ENCODE data around the gene FDXR.
"Not testable (repeated sequence)": the region's sequence is repeated elsewhere in the genome, so short reads cannot be mapped to it uniquely, and the experiment has no call there.

Gene FDXR, protein sequence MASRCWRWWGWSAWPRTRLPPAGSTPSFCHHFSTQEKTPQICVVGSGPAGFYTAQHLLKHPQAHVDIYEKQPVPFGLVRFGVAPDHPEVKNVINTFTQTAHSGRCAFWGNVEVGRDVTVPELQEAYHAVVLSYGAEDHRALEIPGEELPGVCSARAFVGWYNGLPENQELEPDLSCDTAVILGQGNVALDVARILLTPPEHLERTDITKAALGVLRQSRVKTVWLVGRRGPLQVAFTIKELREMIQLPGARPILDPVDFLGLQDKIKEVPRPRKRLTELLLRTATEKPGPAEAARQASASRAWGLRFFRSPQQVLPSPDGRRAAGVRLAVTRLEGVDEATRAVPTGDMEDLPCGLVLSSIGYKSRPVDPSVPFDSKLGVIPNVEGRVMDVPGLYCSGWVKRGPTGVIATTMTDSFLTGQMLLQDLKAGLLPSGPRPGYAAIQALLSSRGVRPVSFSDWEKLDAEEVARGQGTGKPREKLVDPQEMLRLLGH

DNA sequence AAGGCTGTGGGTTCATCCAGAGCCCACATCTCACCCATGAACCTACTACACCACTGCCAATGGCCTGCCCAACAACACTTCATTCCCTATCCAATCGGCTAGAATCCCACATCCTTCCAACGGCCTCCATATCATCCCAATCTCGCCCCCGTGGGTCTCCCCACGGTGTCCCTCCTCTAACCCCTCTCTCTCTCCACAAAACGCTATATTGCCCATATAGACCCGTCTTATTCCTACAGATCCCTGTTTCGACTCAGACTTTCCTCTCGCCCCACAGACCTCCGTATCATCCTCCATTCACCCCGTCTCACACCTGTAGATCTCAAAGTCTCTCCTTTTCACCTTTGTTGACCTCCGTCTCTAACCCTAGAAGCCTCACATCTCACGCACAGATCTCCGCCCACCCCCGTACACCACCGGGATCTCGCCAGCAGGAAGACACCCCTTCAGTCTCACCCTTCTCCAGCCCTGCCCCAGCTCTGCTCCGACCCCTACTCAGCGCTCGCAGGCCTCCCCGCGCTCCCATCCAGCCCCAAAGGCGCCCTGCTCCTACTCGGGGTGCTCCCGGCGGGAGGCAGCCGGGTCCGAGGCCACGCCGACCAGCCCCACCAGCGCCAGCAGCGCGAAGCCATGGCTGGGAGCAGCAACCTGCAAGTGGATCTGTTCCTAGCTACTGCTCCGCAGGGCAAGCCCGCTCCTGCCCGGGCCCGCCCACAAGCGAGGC lies at the start of gene FDXR:
FDXR (minus strand) TSS at position 682 of the 724 bp plus-strand sequence; CDS start at position 632, 50 bp downstream.
- peak; percentile 15 for DNase-seq (ENCODE audit: low spot score)

DNA sequence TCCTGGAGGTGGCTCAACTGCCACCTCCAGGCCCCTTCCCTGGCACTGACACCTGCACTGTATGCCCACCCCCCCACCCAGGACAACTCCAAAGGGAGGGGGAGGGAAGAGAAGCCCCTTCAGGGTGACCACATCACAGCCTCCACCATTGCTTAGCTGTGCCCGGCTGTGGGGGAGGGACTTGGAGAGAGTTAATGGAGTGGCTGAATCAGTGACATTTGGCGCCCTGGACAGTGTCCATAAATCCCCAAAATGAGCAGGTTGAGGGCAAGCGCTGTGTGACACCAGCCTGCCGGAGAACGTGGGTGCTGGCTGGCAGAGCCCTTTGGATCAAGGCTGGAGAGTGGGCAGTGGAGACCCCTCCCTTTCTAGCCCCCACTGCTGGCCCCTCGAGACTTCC lies 49.4 kb upstream of the FDXR start:
- DNase-seq (ENCODE audit: low spot score): no peak

DNA sequence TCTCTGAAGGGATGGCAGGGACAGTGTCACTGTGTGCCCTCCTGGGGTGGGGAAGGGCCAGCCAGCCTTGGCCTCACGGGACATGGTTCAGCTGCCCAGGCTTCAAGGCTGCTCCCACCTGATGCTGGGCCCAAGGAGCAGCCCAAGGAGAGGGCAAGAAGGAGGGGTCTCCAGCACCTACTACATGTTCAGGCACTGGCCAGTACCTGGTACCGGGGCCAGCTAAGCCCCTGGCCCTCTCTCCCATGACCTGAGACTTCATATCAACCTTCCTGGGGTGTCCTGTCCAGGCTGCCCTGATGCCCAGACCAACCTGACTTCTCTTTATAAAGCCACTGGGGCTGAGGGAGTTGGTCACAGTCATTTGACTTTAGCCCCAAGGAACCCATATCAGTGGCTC lies 49.0 kb upstream of the FDXR start:
- no peak for DNase-seq (ENCODE audit: low spot score)

DNA sequence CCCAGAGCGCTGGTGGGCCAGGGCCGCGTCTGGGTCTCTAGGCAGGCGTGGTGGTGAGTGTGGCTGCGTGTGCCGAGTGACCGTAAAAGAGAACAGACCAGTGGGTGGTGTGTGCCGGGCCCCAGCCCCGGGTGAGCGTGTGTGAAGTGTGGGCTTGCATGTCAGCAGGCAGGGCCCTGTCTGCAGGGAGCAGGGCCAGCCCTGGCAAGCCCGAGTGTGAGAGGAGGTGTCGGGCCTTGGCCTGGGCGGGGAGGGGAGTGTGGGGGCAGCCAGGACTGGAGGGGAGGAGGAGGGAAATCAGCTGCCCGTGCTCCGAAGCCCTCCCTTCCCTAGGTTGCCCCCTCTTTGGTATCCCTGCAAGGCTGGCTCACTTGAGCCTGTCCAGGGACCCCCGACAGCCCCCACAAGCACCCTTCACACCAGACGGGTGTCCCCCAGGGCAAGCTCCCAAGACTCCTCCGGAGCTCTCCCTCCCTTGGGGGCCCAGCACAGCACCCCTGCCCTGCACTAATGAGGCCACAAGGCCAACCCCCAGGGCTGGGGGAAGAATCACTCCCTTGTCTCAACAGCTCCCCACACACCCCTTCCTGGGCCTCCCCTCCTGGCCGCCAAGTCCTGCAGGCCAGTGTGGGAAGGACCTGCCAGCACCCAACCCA lies 48.4 kb upstream of the FDXR start:
- no peak for DNase-seq (ENCODE audit: low spot score)

DNA sequence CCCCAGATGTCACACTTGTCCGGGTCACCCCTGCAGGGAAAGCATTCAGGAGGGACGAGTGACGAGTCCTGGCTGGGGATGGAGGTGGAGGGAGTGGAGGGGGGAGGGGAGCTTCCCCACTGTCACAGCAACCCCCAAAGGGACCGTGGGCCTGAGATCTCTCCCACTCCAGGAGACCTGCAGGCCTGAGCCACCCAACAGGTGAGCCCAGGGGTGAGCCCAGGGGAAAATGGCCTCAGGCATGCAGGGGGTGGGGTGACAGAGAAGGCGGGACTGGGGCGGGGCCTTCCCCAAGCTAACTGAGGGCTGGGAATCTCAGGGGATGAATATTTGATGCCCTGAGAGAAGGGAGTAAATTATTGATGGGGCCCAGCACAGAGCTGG lies 47.8 kb upstream of the FDXR start:
- DNase-seq (ENCODE audit: low spot score): no peak

DNA sequence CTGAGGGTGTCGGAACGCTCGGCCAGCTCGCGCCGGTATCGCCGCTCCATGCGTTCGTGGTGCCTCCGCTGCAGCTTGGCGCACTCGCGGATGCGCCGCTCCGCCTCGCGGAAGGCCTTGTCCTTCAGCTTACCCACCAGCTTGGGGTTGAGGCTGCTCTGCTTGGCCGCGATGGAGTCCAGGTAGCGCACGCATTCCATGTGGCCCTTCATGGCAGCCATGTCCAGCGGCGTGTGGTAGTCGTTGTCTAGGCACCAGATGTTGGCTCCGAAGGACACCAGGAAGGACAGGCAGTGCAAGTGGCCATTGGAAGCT lies 47.5 kb upstream of the FDXR start:
- DNase-seq (ENCODE audit: low spot score): no peak

DNA sequence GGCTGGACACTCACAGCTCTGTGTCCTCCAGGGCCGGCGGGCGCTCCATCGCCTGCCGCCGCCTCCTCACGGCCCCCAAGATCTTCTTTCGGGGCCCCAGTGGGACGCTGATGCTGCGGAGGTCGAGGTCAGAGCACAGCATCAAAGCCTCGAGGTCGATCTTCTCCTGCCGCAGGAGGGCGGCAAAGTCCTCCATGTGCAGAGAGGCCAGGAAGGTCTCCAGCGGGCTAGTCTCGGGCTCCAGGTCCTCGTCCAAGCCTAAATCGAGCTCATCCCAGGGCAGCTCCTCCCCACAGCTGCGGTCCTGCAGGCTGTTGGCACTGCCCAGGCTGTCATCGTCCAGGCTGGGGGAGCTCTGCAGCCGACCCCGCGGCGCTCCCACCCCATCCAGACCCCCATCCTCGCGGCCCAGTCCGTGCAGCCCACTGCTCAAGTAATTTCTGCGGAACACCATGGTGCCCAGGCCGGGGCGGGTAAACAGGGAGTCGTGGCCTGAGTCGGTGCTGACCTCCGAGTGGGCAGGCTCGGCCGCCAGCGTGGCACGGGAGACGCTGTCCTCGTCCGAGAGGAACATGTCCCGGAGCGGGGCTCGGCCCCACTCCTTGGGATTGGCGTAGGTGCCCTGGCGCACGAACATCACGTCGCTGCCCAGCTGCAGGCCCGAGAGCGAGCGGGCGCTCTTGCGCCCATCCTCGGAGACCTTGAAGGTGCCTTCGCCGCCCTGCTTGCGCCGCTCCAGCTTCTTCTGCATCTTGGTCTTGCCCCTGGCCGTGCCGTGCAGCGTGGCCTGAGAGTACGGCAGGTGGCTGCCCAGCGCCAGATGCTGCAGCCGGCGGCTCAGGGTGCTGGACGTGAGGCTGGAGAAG lies 46.9 kb upstream of the FDXR start:
- no peak for DNase-seq (ENCODE audit: low spot score)

DNA sequence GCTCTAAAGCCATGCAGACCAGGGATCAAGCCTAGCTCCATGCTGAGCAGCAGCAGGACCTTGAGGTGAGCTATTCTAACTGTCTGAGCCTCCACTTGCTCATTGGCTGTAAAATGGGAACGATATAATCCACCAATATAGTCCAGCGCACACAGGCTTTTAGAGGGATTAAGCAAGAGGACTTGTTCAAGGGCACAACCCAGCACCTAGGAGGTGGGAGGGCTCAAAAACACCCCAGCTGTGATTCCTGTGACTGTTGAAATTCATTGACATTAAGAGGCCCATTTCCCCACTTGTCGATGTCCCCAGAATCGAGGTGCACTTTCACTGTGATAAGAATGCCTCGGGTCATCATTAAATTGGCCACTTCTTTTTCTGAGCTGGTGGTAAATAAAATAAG lies 46.1 kb upstream of the FDXR start:
- no peak for DNase-seq (ENCODE audit: low spot score)

DNA sequence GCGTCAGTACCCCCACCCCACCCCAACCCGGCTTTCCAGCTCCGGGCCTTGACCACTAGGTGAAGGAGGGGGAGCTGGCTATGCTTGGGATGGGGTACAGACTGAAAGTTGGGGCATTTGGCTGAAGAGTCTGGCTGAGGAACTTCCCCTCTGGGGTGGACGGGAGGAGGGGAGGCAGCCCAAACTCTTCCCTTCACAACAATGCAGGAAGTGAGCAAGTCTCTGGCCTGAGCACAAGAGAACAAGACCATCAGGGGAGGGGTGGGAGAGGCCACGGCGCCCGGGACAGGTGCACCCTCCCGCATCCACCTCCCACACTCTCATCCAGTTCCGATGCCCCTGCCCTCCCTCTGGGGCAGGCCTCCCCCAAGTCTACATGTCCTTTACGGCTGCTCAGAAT lies 44.6 kb upstream of the FDXR start:
- no peak for DNase-seq (ENCODE audit: low spot score)

DNA sequence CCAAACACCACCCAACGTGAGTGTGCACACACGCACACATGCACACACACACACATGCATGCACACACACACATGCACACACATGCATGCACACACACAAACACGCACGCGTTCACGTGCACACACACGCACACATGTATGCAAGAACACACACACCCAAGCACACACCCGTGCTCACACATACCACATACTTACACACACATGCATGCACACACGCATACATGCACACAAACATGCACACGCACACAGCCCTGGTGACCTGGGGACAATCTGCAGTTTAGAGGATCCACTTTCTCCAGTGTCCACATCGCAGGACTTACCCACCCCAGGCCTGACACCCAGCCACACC lies 44.0 kb upstream of the FDXR start:
- DNase-seq (ENCODE audit: low spot score): no peak

DNA sequence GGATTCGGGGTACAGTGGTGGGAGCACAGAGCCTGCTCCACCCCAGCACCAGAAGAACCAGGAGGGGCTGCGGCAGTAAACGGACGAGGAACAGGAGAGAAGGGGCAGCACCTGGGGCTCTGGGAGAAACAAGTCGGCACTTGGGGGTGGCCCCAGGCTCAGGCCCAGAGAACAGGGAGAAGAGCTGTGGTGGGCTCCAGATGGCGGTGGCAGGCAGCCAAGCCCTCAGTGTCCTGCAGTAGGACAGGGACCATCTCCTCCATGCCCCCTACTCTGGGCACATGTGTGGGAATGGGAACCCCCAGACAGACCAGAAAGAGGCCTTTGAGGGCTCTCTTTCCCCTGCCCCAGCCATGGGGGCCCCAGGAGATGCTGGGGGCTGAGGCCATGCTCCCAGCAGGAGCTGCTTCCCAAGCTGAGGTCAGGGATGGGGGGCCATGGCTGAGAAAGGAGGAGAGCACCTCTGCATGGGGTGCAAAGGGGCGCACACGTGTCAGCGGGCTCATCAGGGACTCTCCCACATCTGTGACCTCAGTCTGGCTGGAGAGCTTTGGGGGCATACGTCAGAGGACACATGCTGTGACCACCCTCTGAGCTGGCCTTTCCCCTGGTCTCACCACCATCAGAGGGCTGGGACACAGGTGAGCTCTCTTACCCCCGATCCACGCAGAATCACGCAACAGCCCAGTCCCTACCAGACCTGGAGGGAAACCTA lies 43.5 kb upstream of the FDXR start:
- DNase-seq (ENCODE audit: low spot score): no peak

DNA sequence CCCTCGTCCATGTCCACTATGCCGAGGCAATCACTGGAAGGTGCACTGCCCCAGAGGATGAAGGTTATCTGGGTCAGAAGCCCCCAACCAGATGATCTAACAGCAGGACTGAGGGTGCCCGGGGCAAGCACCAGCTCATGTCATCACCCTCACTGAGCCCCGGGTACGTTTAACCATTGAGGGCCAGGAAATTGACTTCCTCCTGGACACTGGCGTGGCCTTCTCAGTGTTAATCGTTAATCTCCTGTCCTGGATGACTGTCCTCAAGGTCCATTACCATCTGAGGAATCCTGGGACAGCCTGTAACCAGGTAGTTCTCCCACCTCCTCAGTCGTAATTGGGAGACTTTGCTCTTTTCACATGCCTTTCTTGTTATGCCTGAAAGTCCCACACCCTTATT lies 38.6 kb upstream of the FDXR start:
- not testable (repeated sequence) for DNase-seq (ENCODE audit: low spot score)

DNA sequence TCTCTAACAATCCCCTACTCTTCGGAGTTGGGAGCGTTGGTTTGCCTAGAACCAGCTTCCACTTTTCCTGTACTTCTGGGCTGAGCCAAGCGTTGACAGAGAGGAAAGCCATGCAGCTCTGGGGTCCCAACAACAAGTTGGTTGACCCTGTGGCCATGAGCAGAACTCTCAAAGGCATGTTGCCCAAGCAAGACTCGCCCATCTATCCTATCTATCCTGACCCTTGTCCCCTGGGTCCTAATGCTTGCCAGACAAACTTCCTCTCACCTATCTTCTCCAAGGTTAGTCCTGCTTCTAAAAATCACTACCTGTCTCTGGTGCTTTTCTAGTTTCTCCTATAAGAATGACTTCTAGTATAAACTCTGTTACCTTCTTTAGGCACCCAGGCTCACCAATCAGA lies 36.3 kb upstream of the FDXR start:
- not testable (repeated sequence) for DNase-seq (ENCODE audit: low spot score)

DNA sequence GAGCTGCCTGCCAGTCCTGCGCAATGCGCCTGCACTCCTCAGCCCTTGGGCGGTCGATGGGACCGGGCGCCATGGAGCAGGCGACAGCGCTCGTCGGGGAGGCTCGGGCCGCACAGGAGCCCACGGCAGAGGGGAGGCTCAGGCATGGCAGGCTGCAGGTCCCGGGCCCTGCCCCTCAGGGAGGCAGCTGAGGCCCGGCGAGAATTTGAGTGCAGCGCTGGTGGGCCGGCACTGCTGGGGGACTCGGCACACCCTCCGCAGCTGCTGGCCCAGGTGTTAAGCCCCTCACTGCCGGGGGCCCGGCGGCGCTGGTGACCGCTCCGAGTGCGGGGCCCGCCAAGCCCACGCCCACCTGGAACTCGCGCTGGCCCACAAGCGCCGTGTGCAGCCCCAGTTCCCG lies 34.2 kb upstream of the FDXR start:
- DNase-seq (ENCODE audit: low spot score): no peak

DNA sequence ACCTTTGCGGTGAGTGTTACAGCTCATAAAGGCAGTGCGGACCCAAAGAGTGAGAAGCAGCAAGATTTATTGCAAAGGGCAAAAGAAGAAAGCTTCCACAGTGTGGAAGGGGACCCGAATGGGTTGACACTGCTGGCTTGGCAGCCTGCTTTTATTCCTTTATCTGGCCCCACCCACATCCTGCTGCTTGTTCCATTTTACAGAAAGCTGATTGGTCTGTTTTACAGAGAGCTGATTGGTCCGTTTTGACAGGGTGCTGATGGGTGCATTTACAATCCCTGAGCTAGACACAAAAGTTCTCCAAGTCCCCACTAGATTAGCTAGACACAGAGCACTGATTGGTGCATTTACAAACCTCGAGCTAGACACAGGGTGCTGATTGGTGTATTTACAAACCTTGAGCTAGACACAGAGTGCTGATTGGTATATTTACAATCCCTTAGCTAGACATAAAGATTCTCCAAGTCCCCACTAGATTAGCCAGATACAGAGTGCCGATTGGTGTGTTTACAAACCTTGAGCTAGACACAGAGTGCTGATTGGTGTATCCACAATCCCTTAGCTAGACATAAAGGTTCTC lies 33.5 kb upstream of the FDXR start:
- DNase-seq (ENCODE audit: low spot score): not testable (repeated sequence)

DNA sequence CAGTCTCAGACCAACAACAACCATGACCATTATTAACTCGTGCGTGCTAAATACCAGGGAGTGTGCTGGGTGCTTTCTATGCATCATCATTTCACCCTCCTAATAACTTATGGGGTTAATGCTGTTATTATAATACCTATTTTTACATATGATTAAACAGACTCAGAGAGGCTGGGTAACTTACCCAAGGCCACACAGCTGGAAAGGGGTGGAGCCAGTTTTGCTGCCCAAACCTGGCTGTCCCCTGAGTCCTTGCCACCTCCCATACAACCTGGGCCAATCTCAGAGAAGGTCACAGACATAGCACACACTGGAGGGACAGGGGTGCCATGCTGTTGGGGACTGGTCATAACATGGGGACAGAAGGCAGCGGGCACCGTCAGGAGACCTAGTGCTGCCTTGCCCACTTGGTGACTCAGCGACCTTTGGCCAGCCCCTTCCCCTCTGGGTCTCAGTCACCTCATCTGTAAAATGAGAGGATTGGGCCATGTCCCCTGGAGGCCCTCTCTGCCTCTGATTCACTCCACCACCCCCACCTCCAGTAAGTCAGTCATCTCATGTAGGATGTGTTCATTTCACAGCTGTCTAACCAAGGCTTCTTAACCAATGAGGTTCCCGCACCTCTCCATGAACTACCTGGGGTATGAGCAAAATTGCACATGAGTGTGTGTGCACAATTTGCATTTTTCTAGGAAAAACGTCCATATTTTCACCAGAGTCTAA lies 32.1 kb upstream of the FDXR start:
- DNase-seq (ENCODE audit: low spot score): no peak

DNA sequence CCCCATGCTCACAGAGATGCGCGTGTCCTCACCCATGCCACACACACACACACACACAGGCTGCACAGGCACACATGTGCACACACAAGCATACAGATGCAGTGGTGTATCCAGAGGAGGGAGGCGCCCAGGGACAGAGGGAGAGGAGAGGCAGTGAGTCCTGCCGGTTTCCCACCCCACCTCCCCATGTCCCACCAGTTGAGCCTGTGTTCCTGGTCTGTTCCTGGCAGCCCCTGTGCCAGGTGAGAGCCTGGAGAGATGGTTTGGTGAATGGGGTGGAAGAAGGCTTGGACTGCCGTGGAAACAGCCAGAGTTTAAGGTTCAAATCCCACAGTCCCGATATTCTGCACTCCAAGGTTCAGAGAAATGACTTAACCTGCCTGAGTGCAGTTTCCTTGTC lies 30.9 kb upstream of the FDXR start:
- no peak for DNase-seq (ENCODE audit: low spot score)

DNA sequence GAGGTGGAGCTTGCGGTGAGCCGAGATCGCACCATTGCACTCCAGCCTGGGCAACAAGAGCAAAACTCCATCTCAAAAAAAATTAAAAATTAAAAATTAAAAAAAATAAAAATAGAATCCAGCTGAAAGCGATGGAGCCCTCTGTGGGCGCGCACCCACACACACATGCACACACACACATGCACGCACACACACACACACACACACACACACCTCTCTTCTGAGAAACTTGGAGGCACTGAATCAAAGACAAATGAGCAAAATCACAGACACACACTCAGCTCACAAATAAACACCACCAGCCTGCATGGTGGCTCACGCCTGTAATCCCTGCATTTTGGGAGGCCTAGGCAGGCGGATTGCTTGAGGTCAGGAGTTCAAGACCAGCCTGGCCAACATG lies 30.2 kb upstream of the FDXR start:
- no peak for DNase-seq (ENCODE audit: low spot score)

DNA sequence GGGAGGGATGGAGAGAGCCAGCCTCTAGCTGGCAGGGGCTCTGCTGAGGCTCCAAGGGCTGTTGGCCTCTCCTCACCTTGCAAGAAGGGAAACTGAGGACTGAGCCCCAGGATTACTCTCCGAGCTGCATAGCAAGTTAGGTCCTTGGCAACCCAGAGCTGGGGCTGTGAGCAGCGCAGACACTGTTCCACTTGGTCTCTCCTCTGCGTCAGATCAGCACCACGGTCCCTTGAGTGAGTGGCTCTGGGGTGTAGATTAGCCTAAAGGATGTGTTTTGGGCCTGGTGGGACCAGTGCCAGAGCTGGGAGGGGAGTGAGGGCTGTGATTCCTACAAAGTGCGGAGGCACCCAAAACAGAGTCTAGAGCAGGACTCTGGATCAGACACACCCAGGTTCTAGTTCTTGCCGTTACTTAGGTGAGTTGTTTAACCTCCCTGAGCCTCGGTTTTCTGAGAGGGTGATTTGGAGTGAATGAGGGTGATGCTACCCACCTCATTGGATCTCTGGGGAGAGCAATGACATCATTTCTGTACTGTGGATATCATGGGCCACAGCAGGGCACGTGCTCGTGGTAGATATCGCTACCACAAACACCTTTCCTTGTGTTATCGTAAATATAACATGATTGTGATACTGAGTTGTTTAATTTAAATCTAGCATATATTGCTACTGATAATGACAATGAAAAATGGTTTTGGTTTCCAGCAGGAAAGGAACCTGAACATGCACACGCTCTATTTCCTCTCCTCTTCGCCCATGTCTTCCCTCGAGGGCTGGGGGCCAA lies 28.8 kb upstream of the FDXR start:
- no peak for DNase-seq (ENCODE audit: low spot score)

DNA sequence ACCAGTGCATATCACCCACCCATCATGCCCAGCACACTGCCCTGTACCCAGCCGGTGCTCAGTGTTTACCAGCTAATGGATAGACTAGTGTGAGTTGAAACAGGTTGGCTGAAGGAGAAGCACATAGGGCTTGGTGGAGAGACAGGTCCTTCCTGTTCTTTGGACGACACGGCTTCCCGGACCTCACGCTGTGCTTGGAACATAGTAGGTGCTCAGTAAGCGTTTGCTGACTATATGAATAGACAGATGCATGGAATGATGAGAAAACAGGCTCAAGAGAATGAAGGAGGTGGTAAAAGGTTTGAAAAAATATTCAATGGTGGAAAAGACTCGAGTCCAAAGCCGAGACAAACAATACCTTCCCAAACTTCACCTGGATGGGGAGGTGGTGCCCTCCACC lies 27.4 kb upstream of the FDXR start:
- DNase-seq (ENCODE audit: low spot score): no peak

Measured in COLO829 (cell line).